NCI-H2107 treated with DMSO at 0.1 percent for 48 hours (cell line): ENCODE results near the gene NUP210.
A peak's percentile ranks its signal among the peaks of the same experiment; 100 is the strongest.

Experiments used
- DNase-seq: peaks from one replicate; lab custom pipeline; 2025; ENCODE audit not compliant: unreplicated experiment; lab: John Stamatoyannopoulos, UW

The NUP210 gene

DNA sequence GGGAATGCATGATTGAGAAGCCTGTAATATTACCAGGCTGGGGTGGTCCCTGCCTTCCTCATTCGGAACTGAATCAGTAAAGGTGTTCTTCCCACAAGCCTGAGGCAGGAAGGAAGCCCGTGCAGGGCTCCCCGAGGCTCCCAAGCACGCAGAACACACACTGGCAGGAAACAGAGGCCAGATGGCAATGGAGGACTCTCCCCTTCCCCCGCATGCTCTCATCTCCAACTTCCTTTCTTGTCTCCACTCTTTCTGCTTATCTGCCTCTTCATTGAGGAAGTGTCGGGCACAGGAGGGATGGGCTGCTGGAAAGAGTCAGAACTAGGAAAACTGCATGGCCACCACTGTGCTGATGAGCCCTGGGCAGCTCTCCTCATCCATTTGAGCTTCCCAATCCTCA lies 123.5 kb downstream of the NUP210 start:
- DNase-seq, result no peak

DNA sequence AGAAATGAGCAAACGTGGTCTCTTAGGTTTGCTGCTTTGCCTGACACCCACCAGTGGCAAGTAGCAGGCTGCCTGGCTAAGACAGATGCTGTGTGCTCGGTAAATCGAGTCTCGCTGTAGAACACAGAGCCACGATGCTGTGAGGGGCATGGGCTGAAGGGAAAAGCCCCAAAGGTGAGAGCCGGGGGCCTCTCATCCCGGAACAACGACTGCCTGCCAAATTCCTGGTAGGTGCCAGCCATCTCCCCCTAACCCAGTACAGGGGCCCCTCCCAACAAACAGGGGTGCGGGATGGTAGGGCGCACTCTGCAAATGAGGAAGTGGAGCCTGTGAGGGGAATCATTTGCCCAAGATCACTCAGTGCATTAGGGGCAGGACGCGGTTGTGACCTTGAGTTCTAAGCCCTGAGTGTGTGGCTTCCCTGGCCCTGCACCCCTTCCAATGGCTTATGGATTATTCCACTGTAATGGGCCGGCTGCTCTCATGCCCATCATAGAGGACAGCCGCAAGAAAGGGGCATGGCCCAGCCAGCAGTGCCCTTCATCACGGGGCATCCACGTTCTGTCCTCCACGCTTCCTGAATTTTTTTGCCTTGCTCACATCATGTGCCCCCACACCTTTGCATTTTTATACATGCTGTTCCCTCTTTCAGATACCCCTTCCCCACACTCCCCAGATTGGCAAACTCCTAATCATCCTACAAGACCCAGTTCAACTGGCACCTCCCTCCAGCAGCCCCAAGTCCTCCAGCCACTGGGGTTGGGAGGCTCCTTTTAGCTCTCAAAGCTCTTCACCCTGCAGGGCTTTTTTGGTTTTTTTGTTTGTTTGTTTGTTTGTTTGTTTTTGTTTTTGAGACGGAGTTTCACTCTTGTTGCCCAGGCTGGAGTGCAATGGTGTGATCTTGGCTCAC lies 125.4 kb downstream of the NUP210 start:
- DNase-seq, result no peak

DNA sequence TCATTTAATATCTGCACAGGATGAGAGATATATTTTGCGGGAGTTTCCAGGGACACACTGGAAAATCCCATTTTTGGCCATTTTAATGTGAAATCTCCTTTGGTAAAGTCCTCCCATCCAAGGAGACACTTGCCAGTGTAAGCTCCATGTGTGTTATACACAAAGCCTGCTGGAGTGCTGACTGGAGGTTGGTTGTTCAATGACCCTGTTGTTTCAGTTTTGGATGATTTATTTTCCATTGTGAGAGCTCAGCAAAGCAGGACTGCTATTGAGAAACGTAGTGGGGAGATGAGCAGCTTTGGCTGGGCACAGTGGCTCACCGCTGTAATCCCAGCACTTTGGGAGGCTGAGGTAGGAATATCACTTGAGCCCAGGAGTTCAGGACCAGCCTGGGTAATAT lies 127.7 kb downstream of the NUP210 start:
- no peak for DNase-seq

GRCh38 chr3:13290941-13291340 lies 129.2 kb downstream of the NUP210 start:
- DNase-seq, result no peak

DNA sequence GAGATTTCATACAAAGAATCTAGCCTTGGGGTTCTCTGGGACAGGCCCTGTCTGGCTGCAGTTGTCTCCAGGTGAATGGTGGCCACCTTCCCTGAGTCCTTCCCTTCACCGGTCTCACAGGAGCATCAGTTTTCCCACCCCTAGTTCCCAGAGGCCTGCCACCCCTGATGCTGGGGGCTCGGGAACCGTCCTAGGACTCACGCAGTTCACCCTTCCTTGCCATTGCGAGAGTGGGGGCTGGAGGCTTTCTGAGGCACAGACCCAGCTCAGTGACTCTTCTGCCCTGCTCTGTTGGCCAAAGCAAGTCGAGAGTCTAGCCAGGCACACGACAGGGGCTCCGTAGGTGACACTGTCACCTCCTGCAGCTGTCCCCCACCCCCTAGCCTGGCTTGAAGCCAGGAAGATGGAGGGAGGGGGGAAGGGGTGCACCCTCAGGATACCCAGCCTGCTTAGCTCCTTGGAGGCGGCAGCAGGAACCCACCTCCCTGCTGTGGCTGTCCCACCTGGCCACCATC lies 130.3 kb downstream of the NUP210 start:
- DNase-seq, result no peak

DNA sequence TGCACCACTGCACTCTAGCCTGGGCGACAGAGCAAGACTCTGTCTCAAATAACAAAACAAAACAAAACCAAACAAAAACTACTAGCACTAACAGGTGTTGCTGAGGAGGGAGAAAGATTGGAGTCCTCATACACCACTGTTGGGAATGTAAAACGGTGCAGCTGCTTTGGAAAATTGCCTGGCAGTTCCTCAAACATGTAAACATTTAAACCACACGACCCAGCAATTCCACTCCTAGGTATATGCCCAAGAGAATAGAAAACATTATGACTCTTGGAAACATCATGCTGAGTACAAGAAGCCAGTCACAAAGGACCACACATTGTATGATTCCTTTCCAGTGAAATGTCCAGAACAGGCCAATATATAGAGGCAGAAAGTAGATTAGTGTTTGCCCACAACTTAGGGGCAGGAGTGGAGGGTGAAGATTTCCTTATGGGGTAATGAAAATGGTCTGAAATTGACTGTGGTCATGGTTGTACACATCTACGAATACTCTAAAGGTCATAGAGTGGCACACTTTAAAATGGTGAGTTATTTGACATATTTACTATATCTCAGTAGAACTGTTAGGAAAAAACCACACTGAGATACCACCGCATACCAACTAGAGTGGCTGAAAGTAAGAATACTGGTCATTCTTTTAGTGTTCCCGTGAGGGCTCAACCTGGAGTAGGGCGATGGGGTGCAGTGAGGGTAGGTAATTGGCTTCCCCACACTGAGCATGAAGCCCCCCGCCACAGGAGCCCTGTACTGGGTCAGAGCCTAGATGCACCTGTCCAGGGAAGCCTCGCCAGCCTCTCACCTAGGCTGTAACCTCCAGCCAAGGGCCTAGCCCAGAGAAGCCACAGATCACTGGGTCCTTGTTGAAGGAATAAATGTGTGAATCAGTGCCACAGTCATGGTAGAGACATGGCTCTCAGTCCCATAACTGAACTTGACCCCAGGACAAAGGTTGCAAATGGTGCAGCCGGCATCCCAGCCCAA lies 131.1 kb downstream of the NUP210 start:
- DNase-seq, result peak; percentile 97

GRCh38 chr3:13287833-13288232 lies 132.3 kb downstream of the NUP210 start:
- DNase-seq, result no peak

- DNase-seq, result no peak
Measured at GRCh38 chr3:13286873-13287272, 133.2 kb downstream of the NUP210 start.

GRCh38 chr3:13285007-13285567 lies 135.0 kb downstream of the NUP210 start:
- no peak for DNase-seq

DNA sequence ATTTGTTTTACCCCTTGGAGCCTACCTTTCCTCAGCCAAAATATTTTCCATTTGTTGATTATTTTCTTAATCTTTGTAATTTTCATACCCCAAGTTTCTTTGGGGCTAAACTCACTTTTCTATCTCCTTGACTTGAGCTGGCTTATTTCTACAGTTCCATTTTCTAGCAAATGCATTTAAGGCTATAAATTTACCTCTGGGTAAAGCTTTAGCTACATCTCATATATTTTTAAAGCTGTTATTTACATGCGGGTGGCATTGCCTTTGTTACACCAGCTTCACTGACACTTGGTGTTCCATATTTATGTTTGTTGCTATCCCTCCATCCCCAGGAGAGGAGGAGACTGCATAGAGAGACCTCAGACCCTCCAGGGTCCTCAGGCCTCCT lies 136.3 kb downstream of the NUP210 start:
- DNase-seq, result no peak

DNA sequence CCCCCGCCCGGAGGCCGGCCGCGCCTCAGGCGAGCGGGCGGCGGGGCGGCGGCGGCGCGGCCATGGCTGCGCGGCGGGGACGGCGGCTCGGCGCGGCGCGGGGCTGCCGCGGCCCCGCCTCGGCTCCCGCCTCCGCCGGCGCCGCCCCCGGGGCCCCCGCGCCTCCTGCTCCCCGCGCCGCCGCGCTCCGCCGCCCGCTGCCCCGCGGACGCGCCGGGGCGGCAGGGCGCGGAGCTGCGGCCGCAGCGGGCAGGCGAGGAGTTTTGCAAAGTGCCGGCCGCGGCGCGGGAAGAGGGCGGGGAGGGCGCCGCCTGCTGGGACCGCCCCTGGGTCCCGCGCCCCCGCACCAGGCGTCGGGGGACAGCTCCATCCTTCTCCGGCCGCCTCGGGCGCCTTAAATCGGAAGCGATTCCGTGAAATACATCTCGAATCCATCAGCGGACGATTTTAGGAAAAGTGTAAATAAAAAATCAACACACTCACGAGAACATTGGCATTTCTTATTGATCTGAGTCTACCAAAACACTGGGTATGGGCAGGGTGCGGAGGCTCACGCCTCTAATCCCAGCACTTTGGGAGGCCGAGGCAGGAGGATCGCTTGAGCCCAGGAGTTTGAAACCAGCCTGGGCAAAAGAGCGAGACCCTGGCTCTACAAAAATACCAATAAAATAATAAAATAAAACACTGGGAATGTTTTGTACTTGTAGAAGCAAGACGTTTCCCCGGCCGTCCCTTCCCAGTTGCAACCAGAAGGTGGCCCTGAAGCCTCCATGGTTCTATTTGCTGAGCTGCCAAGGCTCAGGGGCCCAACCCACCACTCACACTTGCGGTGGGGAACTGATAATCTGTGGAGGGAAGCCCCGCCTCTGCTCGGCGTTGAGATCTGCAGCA lies 136.9 kb downstream of the NUP210 start:
- DNase-seq, result no peak

- DNase-seq, result no peak
Measured at GRCh38 chr3:13282358-13282985, 137.7 kb downstream of the NUP210 start.

- DNase-seq, result no peak
Measured at GRCh38 chr3:13281507-13282357, 138.4 kb downstream of the NUP210 start.

DNA sequence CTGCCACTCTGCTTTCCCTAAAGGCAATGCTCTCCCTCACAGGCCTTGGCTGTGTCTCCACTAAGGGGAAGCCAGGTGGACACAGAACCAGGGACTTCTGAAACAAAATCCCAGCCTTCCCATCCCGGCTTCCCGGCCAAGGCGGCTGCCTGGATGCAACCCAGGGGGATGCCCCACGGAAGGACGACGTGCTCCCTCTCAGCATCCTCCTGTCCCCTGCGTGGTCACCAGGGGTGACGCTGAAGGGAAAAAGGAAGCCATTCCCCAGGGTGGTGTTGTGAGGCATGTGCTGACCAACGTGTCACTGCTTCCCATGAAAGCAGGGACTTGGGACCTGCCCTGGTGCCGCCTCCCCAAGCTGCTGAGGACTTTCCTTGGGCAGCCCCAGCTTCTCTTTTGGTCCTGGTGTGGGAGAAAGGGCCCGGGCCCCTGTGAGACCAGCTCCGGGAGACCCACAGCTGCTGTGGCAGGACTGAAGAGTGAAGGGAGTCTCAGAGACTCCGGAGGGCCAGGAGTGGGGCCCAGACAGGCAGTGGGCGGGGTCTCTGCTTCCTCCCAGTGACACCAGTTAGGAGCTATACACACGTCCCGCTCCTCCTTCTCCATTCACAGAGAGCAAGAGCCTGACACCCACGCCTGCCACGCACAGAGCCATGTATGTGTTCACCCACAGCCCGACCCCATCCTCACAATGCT lies 139.2 kb downstream of the NUP210 start:
- no peak for DNase-seq

DNA sequence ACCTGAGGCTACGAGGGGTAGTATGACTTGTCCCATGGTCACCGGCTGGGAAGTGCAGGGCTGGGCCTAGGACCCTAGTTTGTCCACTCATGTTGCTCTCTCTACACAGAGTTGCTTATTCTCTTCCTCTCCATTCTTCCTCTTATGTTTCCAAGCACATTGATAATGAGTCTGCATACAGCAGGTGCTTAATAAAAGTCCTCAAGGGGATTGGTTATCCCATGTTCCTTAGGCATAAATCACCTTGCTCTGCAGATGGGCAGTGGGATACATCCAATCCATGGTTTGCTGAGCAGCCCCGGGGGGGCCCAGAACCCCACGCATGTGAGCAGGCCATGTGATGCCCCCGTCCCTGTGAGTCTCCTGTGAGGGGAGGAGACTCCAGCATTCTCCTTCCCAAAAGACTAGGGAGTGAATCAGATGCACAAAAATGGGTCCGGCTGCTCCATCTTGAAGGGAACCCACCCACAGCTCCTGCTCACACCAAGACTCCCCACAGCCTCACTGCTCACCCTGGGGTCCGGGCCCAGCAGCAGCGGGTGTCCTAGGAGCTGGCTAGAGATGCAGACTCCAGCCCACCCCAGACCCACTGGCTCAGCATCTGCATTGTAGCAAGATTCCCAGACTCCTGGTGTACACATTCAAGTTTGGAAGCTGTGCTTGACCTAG lies 139.9 kb downstream of the NUP210 start:
- DNase-seq, result no peak

- DNase-seq, result no peak
Measured at GRCh38 chr3:13279532-13279910, 140.6 kb downstream of the NUP210 start.

DNA sequence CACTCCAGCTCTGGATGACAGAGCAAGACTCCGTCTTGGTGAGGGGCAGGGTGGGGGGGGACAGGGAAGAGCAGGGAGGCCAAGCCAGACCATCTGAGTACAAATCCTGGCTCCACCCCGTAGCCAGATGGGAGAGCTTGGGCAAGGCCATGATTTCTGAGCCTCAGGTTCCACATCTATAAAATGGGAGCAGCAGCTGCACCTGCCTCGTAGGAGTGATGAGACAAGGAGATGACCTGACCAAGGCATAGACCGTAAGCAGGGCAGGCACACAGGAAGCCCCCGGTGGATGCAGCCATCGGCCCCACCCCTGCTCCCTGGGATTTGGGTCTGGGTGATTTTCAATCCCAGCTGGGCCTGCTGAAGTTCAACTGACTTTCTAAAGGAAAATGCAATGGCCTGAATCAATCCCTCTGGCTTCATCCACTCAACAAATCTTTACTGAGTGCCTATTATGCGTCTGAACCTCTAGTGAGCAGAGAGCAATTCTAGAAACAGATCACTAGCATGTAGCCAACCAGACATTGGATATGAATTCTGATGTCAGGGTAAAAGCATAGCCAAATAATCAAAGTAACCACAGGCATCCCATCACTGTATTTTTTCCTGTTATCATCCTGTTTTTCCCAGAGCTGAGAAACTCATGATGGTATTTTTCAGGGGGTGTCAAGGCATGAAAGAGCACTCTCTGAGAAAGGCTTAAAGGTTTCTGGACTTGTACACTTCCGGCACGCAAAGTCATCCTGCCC lies 141.2 kb downstream of the NUP210 start:
- DNase-seq, result no peak
